GM18505 (cell line): Measurements from ENCODE around the gene BCL2L13.

ENCODE experiments used
- ATAC-seq: cut with Tn5 transposase; IDR thresholded peaks from one replicate; pipeline ENCODE4 v1.9.1; 2021; ENCODE audit not compliant: unreplicated experiment
- POLR2A ChIP-seq: IDR thresholded peaks from 4 replicates; pipeline ENCODE4 v1.6.1; 2011; ENCODE audit warnings: borderline replicate concordance; ENCODE audit not compliant: insufficient read depth, insufficient read length; ENCODE audit errors: extremely low read depth

Gene BCL2L13

DNA sequence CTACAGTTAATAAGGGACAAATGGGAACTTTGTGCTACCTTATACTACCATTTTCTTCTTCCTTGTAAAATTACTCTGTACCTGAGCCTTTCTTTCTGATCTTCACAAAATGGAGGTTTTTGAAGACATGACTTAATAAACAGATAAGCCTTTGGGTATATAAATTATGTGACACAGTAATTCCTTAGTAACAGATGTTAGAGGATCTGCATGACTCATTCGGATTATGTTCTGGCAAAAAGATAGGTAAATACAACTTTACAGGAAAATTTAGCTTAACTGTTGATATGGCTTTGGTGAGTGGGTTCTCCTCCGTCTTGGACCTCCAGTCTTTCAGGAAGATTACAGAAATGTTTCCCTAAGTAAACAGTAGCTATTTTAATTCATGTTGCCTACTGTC lies 73.9 kb downstream of the BCL2L13 start:
- ATAC-seq, result no peak
- no peak for TF ChIP-seq POLR2A

- ATAC-seq, result no peak
Observed at GRCh38 chr22:17716529-17716928, 78.0 kb downstream of the BCL2L13 start.

DNA sequence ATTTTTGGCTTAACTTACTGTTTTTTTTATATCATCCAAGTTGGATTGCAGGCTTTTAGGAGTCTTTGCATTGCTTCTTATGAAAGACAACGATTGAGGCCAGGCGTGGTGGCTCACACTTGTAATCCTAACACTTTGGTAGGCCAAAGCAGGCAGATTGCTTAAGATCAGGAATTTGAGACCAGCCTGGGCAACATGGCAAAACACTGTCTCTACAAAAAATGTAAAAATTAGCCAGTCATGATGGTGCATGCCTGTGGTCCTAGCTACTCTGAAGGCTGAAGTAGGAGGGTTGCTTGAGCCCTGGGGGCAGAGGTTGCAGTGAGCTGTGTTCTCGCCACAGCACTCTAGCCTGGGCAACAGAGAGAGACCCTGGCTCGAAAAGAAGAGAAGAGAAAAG lies 79.2 kb downstream of the BCL2L13 start:
- TF ChIP-seq POLR2A, result no peak
- no peak for ATAC-seq

More at GRCh38 chr22:17716529-17716928, 78.0 kb downstream of the BCL2L13 start:
- no peak for TF ChIP-seq POLR2A

DNA sequence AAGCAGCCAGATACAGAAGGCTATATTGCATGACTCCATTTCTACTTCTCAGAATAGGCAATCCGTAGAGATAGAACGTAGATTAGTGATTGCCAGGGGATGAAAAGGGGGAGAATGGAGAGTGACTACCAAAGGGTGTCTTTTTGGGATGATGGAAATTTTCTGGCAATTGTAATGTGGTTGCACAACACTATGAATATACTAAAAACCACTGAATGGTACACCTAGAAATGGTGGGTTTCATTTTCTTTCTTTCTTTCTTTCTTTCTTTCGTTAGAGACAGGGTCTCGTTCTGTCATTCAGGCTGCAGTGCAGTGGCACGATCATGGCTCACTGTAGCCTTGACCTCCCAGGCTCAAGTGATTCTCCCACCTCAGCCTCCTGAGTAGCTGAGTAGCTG lies 81.4 kb downstream of the BCL2L13 start:
- no peak for TF ChIP-seq POLR2A
- ATAC-seq, result no peak

- TF ChIP-seq POLR2A, result no peak
- ATAC-seq, result no peak
Observed at GRCh38 chr22:17724241-17724640, 85.7 kb downstream of the BCL2L13 start.

- TF ChIP-seq POLR2A, result no peak
- no peak for ATAC-seq
Observed at GRCh38 chr22:17724678-17725499, 86.3 kb downstream of the BCL2L13 start.

- ATAC-seq, result no peak
- no peak for TF ChIP-seq POLR2A
Observed at GRCh38 chr22:17725500-17725796, 86.9 kb downstream of the BCL2L13 start.

GRCh38 chr22:17726006-17726927 lies 87.7 kb downstream of the BCL2L13 start:
- no peak for ATAC-seq
- TF ChIP-seq POLR2A, result no peak

GRCh38 chr22:17726928-17727897 lies 88.7 kb downstream of the BCL2L13 start:
- TF ChIP-seq POLR2A, result no peak
- ATAC-seq, result no peak

GRCh38 chr22:17728786-17729185 lies 90.2 kb downstream of the BCL2L13 start:
- no peak for TF ChIP-seq POLR2A
- ATAC-seq, result no peak

GRCh38 chr22:17729561-17729960 lies 91.0 kb downstream of the BCL2L13 start:
- no peak for TF ChIP-seq POLR2A
- ATAC-seq, result no peak

DNA sequence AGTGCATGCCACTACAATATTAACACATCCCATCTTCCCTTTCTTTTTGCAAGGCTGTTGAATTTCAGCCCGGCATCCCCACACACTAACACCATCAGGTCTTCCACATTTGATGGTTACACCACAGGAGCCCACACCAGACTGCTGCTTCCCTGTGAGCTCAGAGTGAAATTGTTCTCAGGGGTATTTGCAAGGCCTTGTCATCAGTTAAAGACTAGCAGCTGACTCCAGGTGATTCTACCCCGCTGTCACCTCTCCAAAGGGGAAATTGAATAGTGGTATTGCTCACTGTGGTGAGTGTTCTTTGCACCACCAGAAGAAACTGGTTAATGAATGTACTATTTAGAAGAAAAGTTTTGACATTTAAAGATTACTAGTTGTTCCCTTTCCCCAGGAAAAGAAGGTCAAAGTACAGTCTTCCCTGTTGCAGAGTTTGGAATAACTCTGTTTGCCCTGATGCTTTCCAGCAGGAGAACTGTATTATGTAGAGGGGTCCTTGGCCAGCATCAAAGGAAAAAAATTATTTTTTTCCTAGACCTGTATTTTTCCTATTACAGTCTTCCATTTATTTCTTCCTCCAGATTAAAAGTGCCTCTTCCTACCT lies 93.8 kb downstream of the BCL2L13 start:
- TF ChIP-seq POLR2A, result no peak
- ATAC-seq, result no peak
